DOHH2 (cell line): Measurements from ENCODE around the gene MRPL46.

ENCODE experiments used
- H3F3A ChIP-seq: fragments of 200-600 bp; sonication (generic), shearing (Covaris generic); 2 replicates; pipeline ENCODE4 v1.6.0; 2016; ENCODE audit warnings: antibody characterized with exemption, mild to moderate bottlenecking; ENCODE audit not compliant: control insufficient read depth, insufficient read depth
- H3K27ac ChIP-seq: fragments of 200-600 bp; sonication (generic); 2 replicates; pipeline ENCODE4 v1.5.1; 2014; ENCODE audit warnings: low read depth, mild to moderate bottlenecking, low read length, moderate library complexity
- H3K27me3 ChIP-seq: fragments of 200-600 bp; sonication (generic); 2 replicates; pipeline ENCODE4 v1.6.1; 2014; ENCODE audit warnings: mild to moderate bottlenecking, low read length, mixed read lengths; ENCODE audit not compliant: control insufficient read depth
- H3K36me3 ChIP-seq: fragments of 200-600 bp; sonication (generic); 2 replicates; pipeline ENCODE4 v1.6.1; 2014; ENCODE audit warnings: mild to moderate bottlenecking, low read length, moderate library complexity, mixed read lengths; ENCODE audit not compliant: control insufficient read depth
- H3K4me1 ChIP-seq: fragments of 200-600 bp; sonication (generic); 2 replicates; pipeline ENCODE4 v1.6.1; 2014; ENCODE audit warnings: mild to moderate bottlenecking, low read length, mixed read lengths; ENCODE audit not compliant: control insufficient read depth
- H3K4me2 ChIP-seq: fragments of 200-600 bp; sonication (generic); 2 replicates; pipeline ENCODE4 v1.6.0; 2014; ENCODE audit warnings: mild to moderate bottlenecking, low read length, moderate library complexity
- H3K4me3 ChIP-seq: fragments of 200-600 bp; sonication (generic); 2 replicates; pipeline ENCODE4 v1.5.1; 2014; ENCODE audit warnings: mild to moderate bottlenecking, low read length, mixed read lengths
- H3K79me2 ChIP-seq: fragments of 200-600 bp; sonication (generic); 2 replicates; pipeline ENCODE4 v1.6.1; 2014; ENCODE audit warnings: mild to moderate bottlenecking, low read length, mixed read lengths; ENCODE audit not compliant: control insufficient read depth
- H3K9me2 ChIP-seq: fragments of 200-600 bp; sonication (generic); replicated peaks from 2 replicates; pipeline ENCODE4 v1.6.1; 2014; ENCODE audit warnings: mild to moderate bottlenecking, low read length, mixed read lengths; ENCODE audit not compliant: control insufficient read depth
- H3K9me3 ChIP-seq: fragments of 200-600 bp; sonication (generic); 2 replicates; pipeline ENCODE4 v1.6.1; 2014; ENCODE audit warnings: antibody characterized with exemption, low read length, mixed read lengths; ENCODE audit not compliant: control insufficient read depth, insufficient read depth
- H4K20me1 ChIP-seq: fragments of 200-600 bp; sonication (generic); 2 replicates; pipeline ENCODE4 v1.6.0; 2014; ENCODE audit warnings: low read depth, mild to moderate bottlenecking, antibody characterized with exemption, low read length, moderate library complexity; ENCODE audit not compliant: control insufficient read depth, insufficient read depth
- EZH2phosphoT487 ChIP-seq: fragments of 200-600 bp; sonication (generic); IDR thresholded peaks from 2 replicates; pipeline ENCODE4 v1.6.1; 2017; ENCODE audit warnings: borderline replicate concordance, mild to moderate bottlenecking, antibody characterized with exemption, low read length, moderate library complexity, mixed read lengths
- TF ChIP-seq, protein P1 (sequence below): fragments of 200-600 bp; sonication (generic); IDR thresholded peaks from one replicate; pipeline ENCODE4 v1.5.1; 2014; ENCODE audit warnings: antibody characterized with exemption, mild to moderate bottlenecking, low read depth, low read length; ENCODE audit not compliant: poor library complexity, severe bottlenecking

MRPL46 gene

DNA sequence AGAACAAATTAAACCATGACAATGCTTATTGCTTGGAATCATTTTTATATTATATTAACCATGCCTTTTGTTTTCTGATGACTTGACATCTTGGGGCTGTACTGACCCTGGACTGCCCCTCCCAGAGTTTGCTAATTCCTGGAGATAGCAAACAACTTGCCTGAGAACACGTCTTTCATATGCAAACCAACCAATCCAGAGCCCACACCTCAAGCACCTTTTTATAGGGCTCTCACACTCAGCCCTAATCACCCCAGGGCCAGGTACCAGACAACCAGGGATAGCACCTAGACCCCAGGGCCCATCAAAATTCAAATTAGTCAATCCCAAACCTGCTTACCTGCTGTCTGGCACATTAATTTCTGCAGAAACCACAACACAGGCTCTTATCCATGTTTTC is 37.3 kb upstream of the MRPL46 start:
- Histone ChIP-seq H3K36me3 (0 out of 2 replicates have a peak, but pooled peaks cover 2% of the 10 kb centered on the region), H3K4me1 (peaks cover 4% of the 10 kb centered on the region), H3K79me2 (no peaks in the 10 kb centered on the region), H3K9me2 (no peaks in the 10 kb centered on the region), H3K4me2 (no peak overlapping the region), H3K9me3 (no peaks in the 10 kb centered on the region), H3K27me3 (no peaks in the 10 kb centered on the region), H4K20me1 (no peaks in the 10 kb centered on the region), H3K27ac (no peak overlapping the region), H3F3A (no peaks in the 10 kb centered on the region), H3K4me3 (no peak overlapping the region)
- TF ChIP-seq, protein P1, sequence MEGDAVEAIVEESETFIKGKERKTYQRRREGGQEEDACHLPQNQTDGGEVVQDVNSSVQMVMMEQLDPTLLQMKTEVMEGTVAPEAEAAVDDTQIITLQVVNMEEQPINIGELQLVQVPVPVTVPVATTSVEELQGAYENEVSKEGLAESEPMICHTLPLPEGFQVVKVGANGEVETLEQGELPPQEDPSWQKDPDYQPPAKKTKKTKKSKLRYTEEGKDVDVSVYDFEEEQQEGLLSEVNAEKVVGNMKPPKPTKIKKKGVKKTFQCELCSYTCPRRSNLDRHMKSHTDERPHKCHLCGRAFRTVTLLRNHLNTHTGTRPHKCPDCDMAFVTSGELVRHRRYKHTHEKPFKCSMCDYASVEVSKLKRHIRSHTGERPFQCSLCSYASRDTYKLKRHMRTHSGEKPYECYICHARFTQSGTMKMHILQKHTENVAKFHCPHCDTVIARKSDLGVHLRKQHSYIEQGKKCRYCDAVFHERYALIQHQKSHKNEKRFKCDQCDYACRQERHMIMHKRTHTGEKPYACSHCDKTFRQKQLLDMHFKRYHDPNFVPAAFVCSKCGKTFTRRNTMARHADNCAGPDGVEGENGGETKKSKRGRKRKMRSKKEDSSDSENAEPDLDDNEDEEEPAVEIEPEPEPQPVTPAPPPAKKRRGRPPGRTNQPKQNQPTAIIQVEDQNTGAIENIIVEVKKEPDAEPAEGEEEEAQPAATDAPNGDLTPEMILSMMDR, result no peak
- no peak for TF ChIP-seq EZH2phosphoT487

DNA sequence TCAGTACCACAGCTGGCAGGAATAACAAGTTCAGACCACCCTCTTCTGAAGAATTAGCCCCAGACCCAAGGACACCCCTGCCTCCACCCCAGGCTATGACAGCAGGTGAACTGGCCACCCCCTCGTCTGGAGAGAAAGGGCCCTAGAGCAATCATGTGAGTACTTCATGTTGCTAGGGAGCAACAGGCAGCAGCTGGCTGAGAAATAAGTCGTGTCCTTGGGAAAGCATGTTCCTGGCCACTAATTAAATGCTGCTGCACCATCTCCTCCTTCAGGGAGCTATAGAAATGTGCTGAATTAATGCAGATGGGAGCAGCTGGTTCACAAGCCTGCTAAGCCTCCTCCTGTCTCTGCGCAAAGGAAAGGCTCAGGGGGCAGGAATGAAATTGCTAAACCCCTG is 31.8 kb upstream of the MRPL46 start:
- Histone ChIP-seq H3K9me2 (no peaks in the 10 kb centered on the region), H3K4me1 (no peaks in the 10 kb centered on the region), H3K4me3 (no peak overlapping the region), H3K27ac (no peak overlapping the region), H3F3A (no peaks in the 10 kb centered on the region), H3K79me2 (no peaks in the 10 kb centered on the region), H4K20me1 (no peaks in the 10 kb centered on the region), H3K9me3 (no peaks in the 10 kb centered on the region), H3K36me3 (no peaks in the 10 kb centered on the region), H3K4me2 (no peak overlapping the region), H3K27me3 (no peaks in the 10 kb centered on the region)
- no peak for TF ChIP-seq EZH2phosphoT487
- TF ChIP-seq, protein P1, result no peak

DNA sequence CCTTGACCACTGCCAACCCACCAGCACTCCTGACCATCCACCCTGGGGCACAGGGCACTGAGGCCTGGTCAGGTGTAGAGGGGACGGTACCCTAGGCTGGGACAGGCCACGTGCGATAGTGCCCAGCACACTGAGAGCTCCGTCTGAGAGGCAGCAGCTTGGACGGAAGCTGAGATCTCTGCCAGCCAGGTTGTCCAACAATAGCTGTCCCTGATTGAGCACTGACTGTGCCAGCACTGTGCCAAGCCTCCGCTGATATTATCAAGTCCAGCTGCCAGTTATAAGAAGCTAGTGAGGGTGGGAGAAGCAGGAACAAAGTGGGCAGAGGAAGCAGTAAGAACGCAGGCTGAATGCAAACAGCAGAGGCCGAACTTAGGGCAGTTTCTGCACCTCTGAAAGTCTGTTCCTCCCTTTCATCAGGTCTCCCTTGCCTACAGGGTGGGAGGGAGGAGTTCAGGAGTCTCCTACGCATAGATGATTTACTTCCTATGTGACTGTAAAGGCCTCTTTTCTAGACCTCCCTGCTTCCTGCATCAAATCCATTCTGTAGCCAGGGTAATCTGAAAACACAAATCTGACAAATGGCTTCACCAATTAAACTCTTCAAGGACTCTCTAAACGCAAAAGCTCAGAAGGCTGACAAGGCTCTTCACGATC is 30.0 kb upstream of the MRPL46 start:
- H3K4me2 ChIP-seq, result no peak overlapping the region
- no peak overlapping the region for H3K4me3 ChIP-seq
- no peaks in the 10 kb centered on the region for H3K27me3 ChIP-seq
- H3K36me3 ChIP-seq, result no peaks in the 10 kb centered on the region
- H3K79me2 ChIP-seq, result no peaks in the 10 kb centered on the region
- TF ChIP-seq EZH2phosphoT487, result no peak
- TF ChIP-seq, protein P1, result no peak
- no peaks in the 10 kb centered on the region for H3K9me3 ChIP-seq
- no peaks in the 10 kb centered on the region for H3K4me1 ChIP-seq
- H4K20me1 ChIP-seq, result no peaks in the 10 kb centered on the region
- no peaks in the 10 kb centered on the region for H3F3A ChIP-seq
- no peak overlapping the region for H3K27ac ChIP-seq
- H3K9me2 ChIP-seq, result no peaks in the 10 kb centered on the region
